GM18511 (cell line): Measurements from ENCODE around the gene ARCN1.

ENCODE experiments used
- ATAC-seq: cut with Tn5 transposase; IDR thresholded peaks from one replicate; pipeline ENCODE4 v1.9.1; 2021; ENCODE audit warnings: mild to moderate bottlenecking, moderate library complexity; ENCODE audit not compliant: unreplicated experiment

The ARCN1 gene

GRCh38 chr11:118619444-118620197 is 47.4 kb downstream of the ARCN1 start:
- no peak for ATAC-seq

GRCh38 chr11:118620529-118621070 is 48.4 kb downstream of the ARCN1 start:
- no peak for ATAC-seq

GRCh38 chr11:118621071-118621783 is 49.0 kb downstream of the ARCN1 start:
- no peak for ATAC-seq

GRCh38 chr11:118621784-118622375 is 49.7 kb downstream of the ARCN1 start:
- no peak for ATAC-seq

DNA sequence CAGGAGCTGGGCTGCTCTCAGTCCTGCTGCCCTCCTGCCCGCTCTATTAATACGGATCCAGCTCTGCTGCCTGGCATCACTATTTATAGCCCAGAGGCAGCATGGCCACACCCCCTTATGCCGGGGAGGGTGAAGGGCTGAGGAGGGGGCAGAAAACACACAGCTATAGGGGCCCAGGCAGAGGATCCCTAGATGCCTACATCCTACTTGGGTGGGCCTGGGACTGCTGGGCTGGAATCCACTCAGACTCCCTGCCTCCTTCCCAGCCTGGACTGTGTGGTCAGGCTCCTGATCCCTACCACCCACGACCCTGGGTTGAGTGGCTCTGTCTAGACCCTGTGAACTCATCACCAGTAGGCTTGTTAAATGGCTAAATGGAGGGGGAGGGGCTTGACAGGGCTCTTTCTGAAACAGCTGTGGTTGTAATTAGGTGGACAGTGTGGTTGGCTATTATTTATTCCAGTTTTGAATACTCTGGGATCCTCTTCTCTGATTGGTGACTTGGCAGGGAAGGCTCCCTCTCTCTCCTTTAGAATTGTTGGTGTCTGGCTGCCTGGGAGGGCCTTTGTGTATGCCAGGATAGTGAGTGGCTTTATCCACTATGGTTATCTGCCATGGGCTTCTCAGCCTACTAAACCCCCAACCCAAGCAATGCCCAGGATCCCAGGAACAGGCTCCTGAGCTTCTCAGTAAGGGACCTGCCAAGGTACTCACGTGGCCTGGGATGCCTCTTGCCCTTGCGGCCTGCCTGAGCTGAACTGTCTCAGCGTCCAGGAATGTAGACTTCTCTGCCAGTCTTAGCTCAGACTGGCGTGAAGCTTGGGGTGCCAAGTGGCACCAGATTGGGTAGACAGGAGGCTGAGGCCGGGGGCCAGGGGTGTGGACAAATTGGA is 50.4 kb downstream of the ARCN1 start:
- no peak for ATAC-seq

DNA sequence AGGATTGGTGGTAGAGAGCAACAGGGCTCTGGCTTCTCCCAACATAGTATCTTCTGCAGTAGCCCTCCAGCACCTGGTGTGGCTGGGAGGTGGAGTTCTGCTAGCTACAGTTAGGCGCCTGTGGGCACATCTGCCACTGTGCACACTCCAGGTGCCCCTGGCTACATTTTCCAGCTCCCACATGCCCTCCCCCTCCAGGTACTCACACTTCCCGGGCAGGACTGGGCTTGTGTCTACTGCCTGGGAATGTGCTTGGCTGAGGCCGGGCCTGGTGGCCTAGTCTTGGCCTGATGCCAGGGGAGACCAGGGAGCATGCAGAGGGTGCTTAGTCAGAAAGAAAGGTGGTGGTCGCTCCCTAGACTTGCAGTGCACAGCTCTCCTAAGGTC is 51.1 kb downstream of the ARCN1 start:
- no peak for ATAC-seq

DNA sequence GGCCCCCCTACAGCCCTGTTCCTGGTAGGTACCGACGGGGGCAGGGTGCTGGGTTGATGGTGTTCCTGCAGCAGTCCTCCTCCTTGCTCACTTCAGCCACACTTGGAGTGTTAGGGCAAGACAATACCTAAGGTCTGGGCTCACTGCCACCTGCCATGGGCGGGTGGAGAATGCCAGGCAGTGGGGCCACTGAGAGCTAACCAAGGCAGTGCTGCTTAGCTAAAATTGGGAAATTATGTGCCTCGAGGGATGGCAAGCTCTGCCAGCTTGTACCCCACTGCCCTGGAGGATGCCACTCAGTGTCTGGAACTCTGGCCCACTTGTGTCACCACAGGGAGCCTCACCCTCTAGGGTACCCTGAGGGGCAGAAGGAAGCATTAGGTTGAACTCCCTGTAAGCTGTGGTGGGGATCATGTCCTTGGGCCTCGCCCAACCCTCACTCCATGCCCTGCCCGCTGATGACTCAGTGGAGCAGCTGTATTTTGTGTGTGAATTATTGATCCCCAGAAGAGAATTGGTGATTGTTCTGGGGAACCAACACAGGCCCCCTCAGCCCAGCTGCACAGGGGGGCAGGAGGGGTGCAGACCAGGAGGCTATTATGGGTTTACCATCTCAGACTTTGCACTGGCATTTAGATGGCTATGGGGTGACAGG is 53.0 kb downstream of the ARCN1 start:
- ATAC-seq: no peak

- ATAC-seq: no peak
Observed at GRCh38 chr11:118625976-118626375, 53.8 kb downstream of the ARCN1 start.

- no peak for ATAC-seq
Observed at GRCh38 chr11:118627566-118627965, 55.4 kb downstream of the ARCN1 start.

DNA sequence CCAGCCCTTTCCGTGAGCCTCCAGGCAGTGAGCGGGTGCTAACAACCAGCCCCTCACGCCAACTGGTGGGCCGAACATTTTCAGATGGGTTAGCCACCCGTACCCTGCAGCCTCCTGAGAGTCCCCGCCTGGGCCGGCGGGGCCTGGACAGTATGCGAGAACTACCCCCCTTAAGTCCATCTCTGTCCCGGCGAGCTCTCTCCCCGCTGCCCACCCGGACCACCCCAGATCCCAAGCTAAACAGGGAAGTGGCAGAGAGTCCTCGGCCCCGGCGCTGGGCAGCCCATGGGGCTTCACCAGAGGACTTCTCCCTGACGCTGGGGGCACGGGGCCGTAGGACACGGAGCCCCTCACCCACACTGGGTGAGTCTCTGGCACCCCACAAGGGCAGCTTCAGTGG is 55.8 kb downstream of the ARCN1 start:
- no peak for ATAC-seq

GRCh38 chr11:118628432-118628831 is 56.2 kb downstream of the ARCN1 start:
- no peak for ATAC-seq

GRCh38 chr11:118628861-118629549 is 56.8 kb downstream of the ARCN1 start:
- no peak for ATAC-seq

- ATAC-seq: no peak
Observed at GRCh38 chr11:118629761-118630661, 57.8 kb downstream of the ARCN1 start.

DNA sequence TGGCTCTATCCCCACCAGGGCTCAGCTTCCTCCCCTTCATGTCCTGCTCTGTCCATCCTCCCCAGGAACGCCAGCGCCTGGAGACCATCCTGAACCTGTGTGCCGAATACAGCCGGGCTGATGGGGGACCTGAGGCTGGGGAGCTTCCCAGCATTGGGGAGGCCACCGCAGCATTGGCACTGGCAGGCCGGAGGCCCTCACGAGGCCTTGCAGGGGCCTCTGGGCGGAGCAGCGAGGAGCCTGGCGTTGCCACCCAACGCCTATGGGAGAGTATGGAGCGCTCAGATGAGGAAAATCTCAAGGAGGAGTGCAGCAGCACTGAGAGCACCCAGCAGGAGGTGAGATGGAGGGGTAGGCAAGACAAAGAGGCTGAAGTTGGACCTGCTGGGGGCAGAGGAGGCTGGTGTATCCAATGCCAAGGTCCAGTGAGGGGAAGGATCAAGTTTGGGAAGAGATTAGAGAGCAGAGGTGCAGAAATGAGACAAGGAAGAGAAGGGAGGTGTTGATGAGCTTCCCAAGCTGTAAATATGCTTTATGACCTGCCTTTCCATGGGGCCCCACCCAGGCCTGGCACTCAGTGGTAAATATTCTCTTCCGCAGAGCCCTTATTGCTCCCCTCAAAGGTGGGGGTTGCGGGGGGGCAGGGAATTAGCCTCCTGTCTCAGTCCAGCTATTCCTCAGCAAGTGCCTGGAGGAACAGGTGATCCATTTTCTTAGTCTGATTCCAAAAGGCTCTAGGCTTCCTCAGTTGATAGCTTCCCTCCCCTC is 59.1 kb downstream of the ARCN1 start:
- no peak for ATAC-seq

DNA sequence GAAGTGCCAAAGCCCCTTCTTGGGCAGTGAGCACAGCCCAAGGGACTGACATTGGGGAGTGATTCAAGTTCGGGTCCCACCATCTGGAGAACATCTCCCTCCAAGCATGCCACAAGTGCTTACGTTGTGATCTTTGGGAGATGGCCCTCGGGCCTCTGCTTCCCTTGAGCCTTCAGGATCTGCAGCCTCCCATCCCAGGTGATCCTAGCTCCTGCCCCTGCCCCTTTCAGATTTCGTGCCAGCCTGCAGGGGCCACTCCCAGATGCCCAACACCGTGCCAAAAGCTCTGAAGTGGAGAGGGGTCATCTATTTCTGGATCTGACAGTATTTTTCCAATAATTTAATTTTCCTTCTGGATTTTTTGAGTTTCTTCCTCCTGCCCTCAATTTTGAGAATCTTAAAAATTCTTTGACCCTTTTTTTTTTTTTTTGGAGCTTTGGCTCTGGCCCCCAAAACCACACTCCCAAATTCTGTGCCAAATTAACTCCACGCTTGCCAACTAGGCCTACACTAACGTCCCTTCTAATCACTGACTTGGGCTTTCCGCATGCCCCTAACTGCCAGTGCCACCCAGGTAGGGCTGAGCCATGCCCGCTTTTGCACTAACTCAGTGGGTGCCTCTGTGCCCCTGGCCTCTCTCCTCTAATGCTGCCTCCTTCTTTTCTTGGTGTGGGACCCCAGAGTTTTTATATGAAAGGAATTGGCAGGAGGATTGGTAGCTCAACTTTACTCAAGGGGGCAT is 60.5 kb downstream of the ARCN1 start:
- ATAC-seq: no peak

DNA sequence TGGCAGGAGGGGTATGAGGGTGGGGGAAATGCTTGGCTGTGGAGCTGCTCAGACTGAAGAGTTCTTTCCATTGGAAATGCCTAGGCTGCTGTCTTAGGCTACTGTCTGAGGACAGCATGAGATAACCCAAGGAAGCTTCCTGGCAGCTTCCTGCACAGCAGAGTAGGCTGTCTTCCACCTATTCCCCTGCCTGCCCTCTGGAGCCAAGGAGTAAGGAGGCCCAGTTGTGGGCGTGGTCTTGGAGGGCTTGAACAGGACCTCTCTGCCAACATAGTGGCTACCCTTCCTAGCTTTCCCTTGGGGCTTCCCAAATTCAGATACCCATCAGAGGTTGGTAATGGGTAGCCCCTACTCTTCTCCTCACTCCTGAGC is 61.1 kb downstream of the ARCN1 start:
- no peak for ATAC-seq

DNA sequence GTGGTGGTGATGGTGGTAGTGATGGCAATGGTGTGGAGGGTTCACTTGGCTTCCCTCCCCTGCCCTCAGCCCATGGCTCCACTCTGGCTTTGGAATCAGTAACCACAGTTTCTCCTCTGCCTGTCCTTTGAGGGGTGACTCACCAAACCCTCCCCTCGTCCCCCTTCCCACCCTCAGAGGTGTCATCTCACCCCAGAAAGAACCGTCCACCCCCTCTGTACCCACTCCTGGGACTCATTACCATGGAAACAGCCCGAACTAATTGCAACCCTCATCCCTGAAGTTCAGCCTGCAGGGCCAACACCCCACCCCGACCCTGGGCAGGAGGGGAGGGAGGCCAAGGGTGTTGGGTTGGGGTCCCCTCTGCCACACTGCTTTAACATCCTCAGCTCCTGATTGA is 61.8 kb downstream of the ARCN1 start:
- no peak for ATAC-seq
